Left colon (tissue), 2 donors: ENCODE data around the gene LASP1. TPM values are rescaled to one million over a fixed set of nuclear protein-coding genes. Genes with fewer than 3 reads are reported as not detected.

Experiments used
- ATAC-seq: fragments of 200-7000 bp; cut with Tn5 transposase; one replicate; pipeline ENCODE4 v1.9.1; 2020; ENCODE audit warnings: mild to moderate bottlenecking, moderate library complexity
- DNase-seq, 2 donors: peaks; one replicate each; pipeline ENCODE4 v3.0.0-alpha.2; 2020
- intact Hi-C, 2 donors: fragments of 100-400 bp; cut with DNase I in 1 of 2; cut with micrococcal nuclease in 1 of 2; formaldehyde crosslinking; loops; one replicate each; pipeline versions ENCODE4 v1.11.2 to v1.14.0; 2022; cut with DNase I, micrococcal nuclease
- microRNA-seq, 2 donors: library from miRNA; unstranded; fragments of <30 nt; microRNA quantifications; one replicate each; pipeline versions ENCODE4 v1.1.0 to v1.2.0, GENCODE V29; 2020
- total RNA-seq, 2 donors: library from RNA; stranded (reverse); fragmentation: NEBNext Ultra II Directional; extraction: Animal tissue kit (Norgen Biotek cat#: 25700); gene quantifications; one replicate each; pipeline ENCODE4 v1.2.1, GENCODE V29; 2021
- donor health status: DM: no; HTN: no; CAD: no.
- donor health status: DM: yes; HTN: yes; CAD: no.

Gene LASP1
- total RNA-seq, 2 donors from 2014 or later: 245 to 318 TPM

DNA sequence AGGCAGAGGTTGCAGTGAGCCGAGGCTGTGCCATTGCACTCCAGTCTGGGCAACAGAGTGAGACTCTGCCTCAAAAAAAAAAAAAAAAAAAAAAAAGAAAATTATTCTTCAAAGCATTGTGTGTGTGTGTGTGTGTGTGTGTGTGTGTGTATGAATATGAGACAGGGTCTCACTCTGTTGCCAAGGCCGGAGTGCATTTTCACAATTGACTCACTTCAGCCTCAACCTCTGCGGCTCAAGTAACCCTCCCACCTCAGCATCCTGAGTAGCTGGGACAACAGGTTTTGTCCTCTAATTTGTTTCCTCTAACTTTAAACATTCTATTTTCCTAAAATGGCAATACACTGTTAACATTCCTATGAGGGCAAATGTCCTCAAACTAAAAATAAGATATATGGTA lies 89.7 kb downstream of the LASP1 start:
- DNase-seq (no peak), ATAC-seq (no peak)
- intact Hi-C loops: no loop called here

DNA sequence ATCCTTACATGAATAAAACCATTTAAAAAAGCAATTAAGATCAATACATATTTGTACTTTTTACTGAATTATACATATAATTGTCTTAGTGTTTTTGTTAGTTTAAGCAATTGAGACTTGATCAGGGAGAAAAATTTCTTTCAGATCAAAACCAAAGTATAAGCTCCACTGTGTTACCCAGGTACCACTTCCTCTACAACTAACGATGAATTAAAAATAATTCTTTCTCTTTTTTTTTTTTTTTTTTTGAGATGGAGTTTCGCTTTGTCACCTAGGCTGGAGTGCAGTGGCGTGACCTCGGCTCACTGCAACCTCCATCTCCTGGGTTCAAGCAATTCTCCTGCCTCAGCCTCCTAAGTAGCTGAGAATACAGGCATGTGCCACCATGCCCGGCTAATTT lies 90.5 kb downstream of the LASP1 start:
- DNase-seq (no peak), ATAC-seq (no peak)
- intact Hi-C loops: no loop called here

DNA sequence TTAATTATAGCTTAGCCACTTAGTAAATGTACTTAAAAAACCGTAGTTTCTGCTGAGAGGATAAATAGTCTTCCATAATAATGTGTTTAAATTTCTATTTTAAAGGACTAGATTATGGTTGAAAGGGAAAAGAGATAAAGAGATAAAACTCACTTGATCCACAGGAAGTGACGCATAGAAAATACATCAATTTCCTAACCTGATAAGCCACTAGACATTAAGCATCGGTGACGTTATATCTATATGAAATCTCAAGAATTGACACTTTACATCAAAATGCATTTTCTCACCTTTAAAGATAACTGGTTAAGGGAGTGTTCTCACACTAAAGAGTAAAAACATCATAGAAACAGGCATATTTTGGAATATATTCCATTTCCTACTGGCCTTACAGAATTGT lies 91.6 kb downstream of the LASP1 start:
- ATAC-seq (no peak), DNase-seq (no peak)
- intact Hi-C loops: no loop called here

DNA sequence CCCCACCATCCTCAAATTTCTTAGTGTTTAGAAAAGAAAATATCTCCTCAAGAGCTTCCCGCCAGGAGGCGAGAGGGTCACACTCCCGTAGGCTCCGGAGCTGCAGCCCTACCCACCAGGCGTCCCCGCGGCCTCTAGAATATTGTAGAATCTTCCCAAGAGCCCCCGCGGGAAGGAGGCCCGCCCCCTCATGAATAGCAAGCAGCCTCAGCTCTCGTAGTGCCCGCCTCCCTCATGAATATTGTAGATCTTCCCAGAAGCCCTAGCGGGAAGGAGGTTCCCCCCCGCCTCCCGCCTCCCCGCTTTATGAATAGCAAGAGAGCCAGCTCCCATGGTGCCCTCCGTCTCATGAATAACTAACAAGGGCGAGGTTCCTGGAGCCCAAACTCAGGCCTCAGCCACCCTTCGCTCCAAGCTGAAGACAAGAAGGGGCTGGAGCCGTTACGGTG lies 97.5 kb downstream of the LASP1 start, which contains the start of gene FBXO47:
Gene FBXO47, minus strand, starts transcription at position 114 of the 449 bp plus-strand sequence. CDS start 4,378 bp downstream, outside the sequence.
- intact Hi-C loops: no loop called here
- peak; percentile 99 for ATAC-seq
- DNase-seq: peak; percentile 90 to 94

GRCh38 chr17:38969281-38969680 lies 99.4 kb downstream of the LASP1 start:
- no peak for ATAC-seq
- intact Hi-C loops: no loop called here
- DNase-seq: no peak

DNA sequence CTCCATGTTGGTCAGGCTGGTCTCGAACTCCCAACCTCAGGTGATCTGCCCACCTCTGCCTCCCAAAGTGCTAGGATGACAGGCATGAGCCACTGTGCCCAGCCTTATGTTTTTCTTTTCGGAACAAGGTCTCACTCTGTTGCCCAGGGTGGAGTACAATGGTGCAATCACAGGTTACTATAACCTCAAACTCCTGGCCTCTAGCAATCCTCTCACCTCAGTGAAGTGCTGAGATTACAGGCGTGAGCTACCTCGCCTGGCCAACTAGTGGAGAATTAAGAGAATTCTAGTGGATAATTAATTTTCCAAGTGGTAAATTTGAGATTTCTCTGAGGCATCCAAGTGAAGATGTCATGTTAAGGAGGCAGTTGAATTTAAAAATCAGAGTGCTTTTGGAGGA lies 100.3 kb downstream of the LASP1 start:
- no peak for ATAC-seq
- DNase-seq: no peak
- intact Hi-C loops: no loop called here

DNA sequence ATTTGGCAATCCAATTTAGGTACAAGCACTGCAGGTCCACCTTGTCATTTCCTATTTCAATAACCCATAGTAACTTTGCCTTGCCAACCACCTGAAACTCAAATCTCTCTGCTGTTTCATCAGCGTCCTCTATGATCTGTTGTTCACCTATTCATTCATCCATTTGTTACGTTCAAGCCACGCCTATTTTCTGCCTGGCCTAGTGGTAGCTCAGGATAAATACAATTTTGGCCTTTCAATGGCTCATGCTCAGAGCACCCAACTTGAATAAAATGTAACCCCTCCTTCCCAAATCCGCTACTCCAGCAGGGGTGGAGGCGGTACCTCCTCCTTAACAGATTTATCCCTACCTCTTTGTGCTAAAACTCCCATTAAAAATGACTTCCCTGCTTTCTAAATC lies 100.9 kb downstream of the LASP1 start:
- intact Hi-C loops: no loop called here
- no peak for ATAC-seq
- DNase-seq: no peak

Small RNA genes within 50 kb of the gene (microRNA-seq; reads per million reads assigned to microRNA genes)
- 0 reads per million in 2 donors for gene MIR4727
- 0 reads per million in 2 donors for gene MIR6779

Other genes with a start within 250 kb of the LASP1 start
- gene EPOP, start 195.1 kb upstream of the LASP1 start, total RNA-seq: under 1 TPM; 0.22 to 0.46 TPM
- 10 to 100 TPM; 82.5 to 87.9 TPM for gene MLLT6, start 164.8 kb upstream of the LASP1 start, total RNA-seq
- 10 to 100 TPM; 91.6 to 99.8 TPM for gene CISD3, start 139.7 kb upstream of the LASP1 start, total RNA-seq
- gene PCGF2, start 121.7 kb upstream of the LASP1 start, total RNA-seq: 10 to 100 TPM; 41.1 to 53.7 TPM
- gene PSMB3, start 117.3 kb upstream of the LASP1 start, total RNA-seq: 100 to 1,000 TPM; 131 to 154 TPM
- 10 to 100 TPM; 14.1 to 18.5 TPM for gene PIP4K2B, start 70.5 kb upstream of the LASP1 start, total RNA-seq
- 10 to 100 TPM; 19.0 to 21.0 TPM for gene CWC25, start 44.7 kb upstream of the LASP1 start, total RNA-seq
- gene RPL23, start 16.3 kb upstream of the LASP1 start, total RNA-seq: 100 to 1,000 TPM; 836 to 861 TPM
- not detected for gene FBXO47, start 97.3 kb downstream of the LASP1 start, total RNA-seq